ENCODE measurements around the gene ATP10A. TPM values are rescaled to one million over a fixed set of nuclear protein-coding genes. Genes with fewer than 3 reads are reported as not detected.

The ATP10A gene
- total RNA-seq, 1 experiment from 2014 or later: 1.3 TPM

DNA sequence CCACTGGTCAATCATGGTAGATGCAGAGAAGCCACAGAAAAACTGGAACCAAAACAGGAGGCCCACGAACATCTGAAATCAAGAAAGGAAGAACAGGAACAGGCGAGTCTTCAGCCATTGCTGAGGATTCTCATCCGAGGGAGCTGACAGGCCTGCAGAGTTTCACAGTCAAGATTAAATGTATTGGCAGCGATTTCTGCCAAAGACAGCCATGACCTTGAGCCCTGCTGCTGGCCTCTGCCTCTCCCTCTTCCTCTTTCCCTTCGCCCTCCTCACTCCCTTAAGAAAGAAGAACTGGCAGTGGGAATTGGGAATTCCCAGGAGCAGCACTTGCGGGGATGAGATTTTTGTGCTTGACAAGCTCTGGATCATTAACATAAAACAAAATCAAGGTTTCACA is 179.7 kb downstream of the ATP10A start:
- DNase-seq (ENCODE audit: low spot score): no peak

DNA sequence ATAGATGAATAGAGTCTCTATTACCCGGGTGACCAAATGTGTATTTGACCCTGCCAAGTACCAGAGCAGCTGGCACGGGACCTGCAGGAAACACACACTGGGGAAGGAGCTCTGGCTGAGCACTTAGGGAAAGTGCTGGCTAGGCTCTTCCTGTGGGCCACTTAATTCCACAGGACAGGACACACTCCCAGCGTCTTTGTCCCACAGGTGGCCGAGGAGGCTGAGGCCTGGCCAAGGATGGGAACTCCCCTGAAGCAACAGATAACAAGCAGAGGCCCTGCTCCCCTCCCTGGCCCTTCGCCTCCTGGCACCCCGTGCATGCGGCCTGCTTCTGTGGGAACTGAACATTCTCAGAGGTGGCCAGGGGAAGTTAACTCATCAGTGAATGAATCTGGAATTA is 180.8 kb downstream of the ATP10A start:
- DNase-seq (ENCODE audit: low spot score): no peak

DNA sequence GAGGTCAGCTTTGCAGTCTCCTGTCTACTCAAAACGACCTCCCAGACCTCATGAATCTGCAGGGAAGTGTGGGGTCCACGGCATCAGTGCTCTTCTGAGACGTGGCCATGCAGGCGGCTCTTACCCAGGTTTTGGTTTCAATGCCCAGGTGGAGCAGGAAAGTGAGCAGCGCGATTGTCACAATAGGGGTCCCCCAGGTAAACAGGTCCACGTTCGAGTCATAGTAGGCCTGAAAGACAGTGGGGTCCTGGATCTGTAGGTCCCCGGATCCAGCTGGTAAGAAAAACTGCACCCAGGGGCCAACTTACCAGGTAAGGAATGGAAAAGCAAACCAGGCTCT is 182.5 kb downstream of the ATP10A start:
- no peak for DNase-seq (ENCODE audit: low spot score)

DNA sequence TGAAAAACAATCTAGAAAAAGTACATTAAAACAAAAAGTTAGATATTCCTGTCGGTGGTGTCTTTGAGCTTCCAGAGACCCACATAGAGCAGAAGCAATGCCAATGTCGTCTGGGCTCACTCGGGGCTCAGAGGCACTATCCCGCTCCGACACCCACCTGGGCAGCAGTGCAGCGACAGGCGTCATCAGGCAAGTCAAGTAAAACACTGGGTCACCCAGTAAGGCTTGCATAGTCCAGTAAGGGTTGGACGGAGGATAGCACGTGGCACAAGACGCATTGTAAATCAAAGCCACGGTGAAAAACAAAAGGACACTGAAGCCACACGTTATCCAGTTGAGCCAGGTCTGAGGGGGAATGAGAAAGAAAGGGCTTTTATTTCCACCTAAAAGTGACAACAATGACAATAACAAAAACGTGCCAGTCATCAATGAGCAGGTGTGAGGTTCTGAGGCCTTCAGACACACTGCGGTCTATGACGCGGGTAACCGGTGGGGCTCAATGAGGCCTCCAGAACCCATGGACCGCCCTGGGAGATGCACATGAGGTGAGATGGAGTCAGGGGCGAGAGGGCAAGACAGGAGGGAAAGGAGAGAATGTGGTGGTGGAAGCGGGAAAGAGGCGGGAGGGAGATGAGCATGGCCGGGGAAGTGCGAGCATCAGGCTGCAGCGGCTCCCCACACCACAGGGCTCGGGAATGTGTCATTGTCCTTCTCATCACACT is 183.0 kb downstream of the ATP10A start:
- no peak for DNase-seq (ENCODE audit: low spot score)

DNA sequence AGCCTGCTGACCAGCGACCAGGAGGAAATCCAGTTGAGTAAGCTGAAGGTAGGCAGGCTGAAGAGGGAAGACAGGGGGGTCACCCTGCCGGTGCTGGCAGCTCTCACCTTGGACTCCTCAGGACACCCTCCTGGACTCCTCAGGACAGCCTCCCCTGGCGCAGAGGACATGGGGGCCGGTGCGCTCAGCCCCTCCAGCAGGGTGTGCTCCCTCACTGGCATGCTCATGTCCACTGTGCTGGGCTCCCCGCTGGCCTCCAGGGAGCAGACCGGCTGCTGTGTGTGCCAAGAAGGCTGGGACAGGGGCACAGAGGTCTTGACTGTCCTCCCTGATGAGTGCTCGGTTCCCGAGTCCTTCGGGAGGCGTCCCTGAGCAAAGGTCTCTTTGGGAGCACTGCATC is 183.6 kb downstream of the ATP10A start:
- DNase-seq (ENCODE audit: low spot score): no peak

DNA sequence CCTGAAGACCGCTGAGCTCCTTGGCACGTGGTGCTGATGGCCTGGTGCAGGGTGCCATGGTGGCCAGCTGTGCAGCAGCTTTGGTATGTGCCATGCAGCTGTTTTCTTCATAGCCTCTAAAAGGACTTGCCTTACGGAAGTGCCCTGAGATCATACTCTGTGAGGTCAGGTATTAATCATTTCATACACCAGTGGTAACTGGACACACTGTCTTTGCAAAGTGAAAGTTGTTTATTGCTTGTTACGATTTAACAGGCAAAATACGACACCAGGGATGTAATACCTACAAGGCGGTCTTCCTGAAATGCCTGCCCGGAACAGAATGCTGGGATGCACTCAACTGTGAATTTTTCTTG is 184.6 kb downstream of the ATP10A start:
- no peak for DNase-seq (ENCODE audit: low spot score)

DNA sequence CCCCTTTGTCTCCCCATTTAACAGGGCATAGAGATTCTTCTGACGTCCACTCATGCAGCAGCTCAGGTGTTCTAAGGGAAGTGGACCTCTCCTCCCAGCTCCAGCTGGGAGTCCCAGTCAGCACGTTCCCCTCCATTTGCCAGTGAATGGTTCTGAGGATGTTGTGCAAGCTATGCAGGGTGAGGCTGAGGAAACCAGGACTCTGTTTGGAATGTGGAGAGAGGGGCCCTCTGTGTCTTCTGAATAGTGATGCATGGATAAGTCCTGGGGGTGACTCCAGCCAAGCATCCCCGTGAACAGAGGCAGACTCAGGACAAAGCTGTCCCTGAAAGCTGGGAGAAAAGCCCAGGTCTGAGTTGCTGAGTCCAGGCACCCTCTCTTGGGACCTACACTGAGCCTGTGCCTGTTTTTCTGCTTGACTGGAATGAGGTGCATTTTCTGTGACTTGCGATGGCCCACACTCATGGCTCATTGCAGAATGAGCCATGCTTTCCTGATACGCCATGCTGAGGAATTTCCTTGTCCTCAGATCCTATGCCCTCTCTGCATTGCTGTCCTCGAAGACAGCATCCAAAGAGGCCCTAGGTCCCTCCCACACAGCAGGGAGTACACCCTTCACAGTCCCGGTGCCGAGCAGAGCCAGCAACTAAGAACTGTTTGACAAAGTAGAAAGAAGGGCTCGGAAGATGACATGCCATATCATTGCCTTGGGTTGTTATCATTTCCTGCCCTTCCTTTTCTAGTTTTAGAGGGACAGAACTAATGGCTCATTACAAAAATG is 185.2 kb downstream of the ATP10A start:
- no peak for DNase-seq (ENCODE audit: low spot score)

DNA sequence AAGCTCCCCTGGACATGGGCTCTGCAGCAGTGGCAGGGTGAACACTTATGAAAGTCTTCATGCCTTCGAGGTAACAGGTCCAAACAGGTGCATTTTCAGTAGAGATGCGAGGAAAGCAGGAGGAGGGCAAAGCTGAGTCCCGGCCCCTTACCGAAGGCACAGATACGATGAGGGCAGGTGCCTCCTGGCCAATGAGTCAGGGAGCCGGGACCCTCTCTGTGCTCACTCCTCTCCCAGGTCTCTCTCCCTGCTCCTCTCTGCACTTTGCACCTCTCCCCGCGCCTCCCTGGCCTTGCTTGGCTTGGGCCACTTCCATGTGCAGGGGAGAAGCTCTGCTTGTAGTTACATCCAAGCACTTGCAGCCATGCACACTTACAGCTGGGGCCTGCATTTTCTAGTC is 187.1 kb downstream of the ATP10A start:
- no peak for DNase-seq (ENCODE audit: low spot score)

DNA sequence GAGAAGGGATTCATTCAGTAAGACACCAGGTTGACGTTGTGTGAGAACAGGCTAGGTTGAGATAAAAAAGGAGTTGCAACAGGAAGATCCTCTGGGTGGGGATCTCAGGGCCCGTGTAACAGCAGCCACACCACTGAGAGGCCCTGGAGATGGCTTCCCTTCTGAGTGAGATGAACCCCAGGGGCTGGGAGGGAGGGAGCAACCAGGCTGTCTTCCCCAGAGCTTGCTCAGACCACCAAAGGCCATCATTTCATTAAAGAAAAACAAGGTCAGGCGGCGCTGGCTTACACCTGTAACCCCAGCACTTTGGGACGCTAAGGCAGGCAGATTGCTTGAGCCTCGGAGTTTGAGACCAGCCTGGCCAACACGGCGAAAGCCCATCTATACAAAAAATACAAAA is 187.7 kb downstream of the ATP10A start:
- no peak for DNase-seq (ENCODE audit: low spot score)

DNA sequence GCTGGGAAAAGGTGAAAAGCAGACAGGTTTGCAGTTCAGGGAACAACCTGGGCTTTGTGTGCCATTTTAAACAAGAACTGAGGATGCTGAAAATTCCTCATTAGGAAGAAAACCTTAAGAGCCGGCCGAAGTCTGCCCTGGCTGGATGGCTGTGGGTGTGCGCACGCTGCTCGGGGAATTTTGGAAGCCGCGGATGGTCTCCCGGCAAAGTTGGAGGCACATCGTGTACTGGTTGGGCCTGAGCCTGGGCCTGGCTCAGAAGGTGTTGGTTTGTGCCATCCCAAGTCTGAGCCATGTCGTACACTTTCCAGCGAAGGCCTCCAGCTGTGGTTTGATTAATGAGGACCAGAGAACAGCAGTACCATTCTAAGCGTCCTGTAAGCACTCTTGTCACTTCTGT is 188.2 kb downstream of the ATP10A start:
- no peak for DNase-seq (ENCODE audit: low spot score)

DNA sequence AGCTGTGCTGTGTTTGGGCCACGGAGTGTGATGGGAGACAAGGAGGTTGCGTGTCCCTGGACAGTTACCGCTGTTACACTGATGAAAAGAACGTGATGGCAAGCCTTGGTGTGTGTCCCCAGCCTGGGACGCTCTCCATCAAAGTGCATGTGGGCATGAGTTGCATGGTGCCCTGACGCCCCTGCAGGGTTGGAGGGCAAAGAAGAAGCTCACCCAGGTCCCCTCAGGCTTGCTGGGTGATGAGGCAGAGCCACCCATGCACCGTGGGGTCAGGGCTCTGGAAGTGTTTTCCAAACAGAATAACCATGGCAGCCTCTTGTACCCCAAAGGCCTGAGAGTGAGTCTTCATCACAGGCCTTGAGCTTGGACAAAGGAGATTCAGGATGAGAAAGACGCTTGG is 189.2 kb downstream of the ATP10A start:
- DNase-seq (ENCODE audit: low spot score): no peak

DNA sequence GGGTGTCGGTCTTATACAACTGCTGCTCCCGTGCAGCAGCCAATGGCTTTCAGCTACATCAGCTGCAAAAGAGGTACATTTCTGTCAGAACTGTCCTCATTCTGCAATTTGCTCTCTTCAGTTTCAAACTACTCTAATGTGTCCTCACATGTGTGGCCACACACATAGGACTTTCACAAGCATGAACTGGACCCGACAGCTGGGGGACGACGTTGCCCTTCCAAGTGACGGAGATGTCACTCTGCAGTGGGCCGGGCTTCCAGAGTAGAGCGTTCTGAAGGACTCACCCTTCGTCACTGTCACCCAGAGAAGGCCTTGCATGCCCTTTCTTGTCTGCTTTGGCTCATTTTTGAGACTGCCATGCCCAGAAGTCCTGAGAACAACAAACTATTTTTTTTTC is 189.8 kb downstream of the ATP10A start:
- DNase-seq (ENCODE audit: low spot score): no peak

DNA sequence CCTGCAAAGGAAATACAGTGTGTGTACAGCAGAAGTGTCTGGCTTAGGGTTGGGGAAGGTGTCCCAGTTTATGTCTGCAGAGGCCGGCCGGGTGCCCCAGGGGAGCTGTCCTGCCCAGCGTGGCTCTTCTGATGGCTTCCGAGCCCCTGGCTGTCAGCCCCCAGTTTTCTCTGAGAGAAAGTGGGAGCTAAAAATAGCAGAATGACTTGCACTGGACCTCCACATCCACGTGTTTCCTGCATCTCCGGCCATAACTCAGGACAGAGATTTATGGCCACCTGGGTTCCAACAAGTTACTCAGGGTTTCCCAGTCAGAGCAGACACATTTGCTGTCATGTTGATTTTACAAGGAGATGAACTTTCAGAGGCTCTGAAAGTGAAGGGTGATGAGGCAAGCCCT is 192.0 kb downstream of the ATP10A start:
- DNase-seq (ENCODE audit: low spot score): no peak

DNA sequence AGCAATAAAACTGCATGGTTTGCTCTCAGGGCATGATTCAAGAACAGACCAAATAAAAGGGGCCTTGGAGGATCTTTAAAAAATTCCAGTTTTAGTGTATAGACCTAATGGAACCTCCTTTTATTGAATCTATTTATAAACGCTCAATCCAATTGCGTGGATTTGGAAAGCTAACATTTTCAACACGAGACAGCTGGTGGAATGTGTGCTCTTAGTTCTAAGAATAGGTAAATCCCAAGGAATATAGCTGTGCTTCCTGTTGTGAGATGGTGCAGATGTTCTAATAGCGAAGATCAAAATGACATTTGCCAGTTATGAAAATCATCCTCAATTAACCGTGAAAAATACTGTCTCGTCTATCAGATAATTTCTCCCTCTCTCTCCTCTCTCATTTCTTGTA is 192.5 kb downstream of the ATP10A start:
- DNase-seq (ENCODE audit: low spot score): no peak

DNA sequence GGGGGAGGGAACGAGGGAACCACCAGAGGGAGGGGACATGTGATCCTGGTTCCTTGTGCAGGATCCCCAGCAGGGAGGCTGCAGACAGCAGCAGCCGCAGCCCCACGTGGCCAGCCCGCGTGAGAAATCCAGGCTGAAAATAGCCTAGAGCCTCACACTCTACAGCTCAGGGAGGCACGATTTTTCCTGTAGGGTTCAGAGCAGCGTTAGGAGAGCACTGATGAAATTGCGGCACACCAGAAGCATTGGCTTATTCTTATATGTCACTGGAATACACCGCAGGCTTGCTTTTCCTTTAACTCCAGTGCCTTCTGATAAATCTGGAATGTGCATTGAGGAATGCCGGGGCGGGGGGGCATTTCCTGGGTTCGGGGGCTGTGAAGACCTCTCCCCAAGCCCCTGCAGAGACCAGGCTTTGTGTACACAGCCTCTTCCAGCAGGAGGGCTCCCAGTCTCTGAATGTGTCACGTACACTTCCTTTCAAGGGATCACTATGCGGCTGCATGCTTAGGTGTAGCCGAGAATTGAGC is 193.0 kb downstream of the ATP10A start:
- peak; percentile 40 for DNase-seq (ENCODE audit: low spot score)

DNA sequence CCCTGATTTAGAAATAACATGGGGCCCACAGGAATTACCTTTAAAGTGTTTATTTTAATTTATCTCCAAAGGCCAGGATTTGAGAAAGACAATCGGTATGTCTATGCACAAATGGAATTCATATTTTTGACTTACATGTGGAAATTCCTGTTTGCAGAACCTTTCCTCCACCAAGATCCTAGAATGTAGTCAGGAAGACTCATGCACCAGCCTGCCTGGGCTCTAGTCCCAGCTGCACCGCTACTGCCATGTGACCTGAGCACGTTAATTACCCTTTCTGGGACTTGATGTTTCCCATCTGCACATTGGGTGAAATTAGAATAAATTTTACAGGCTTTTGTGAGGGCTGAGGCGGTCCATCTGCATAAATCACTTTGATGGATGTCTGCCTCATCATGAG is 194.2 kb downstream of the ATP10A start:
- no peak for DNase-seq (ENCODE audit: low spot score)

DNA sequence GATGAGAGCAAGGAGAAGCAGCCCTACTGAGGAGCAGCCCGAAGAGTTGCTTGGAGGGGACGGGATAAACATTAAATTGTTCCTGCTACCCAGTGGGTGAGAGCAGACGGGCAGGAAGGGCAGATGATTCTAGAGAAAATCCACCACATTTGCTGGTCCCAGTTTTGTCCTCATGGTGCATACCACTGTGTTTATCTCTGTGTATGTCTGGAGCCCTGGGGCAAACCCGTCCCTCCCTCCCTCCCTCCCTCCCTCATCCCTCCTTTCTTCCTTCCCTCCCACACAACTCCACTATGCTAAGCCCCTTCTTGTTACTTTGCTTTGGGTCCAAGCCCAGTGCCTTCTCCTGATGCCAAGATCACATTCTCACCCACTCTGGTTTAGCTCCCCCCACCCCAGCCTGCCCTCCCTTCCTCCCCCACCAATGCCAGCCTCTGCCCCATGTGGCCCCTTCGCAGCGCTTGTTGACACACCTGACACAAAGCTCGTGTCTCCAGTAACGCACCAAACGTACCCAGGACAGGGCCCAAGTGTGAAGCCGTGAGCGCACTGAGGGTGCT is 194.8 kb downstream of the ATP10A start:
- no peak for DNase-seq (ENCODE audit: low spot score)

DNA sequence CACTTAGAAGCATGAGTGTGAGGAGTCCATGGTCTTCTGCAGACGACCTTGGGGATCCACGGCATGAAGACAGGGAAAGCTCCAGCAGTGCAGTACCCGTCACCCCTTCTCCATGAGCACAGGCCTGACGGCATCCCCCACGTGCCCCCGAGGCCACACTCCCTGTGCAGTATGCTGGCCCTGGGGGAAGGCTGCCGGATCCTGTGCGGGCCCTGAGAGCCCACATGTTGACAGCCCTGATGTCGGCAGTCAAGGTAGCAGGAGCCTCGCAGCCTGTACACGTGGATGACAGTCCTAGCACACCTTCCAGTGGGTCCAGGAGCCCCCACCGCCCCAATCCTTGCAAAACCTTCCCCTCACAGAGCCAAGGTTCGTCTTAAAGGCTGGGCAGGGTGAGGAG is 195.3 kb downstream of the ATP10A start:
- no peak for DNase-seq (ENCODE audit: low spot score)

DNA sequence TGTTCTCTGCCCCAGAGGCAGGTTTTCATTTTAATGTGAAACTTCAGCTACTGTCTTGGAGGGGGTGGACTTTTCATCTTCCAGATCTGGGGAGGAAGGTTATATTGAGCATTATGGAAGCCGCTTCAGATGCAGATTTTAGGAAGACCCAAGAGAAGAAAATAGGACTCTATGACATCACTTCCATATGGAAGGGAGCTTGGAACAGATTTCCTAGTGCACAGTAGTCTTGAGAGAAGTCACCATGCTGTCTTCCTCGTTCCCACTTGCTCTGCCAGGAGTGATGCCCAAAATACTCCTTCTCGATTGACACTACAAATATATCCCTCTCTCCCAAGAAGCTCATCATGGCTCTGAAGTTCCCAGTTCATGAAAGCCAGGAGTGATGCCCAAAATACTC is 197.2 kb downstream of the ATP10A start:
- DNase-seq (ENCODE audit: low spot score): no peak

DNA sequence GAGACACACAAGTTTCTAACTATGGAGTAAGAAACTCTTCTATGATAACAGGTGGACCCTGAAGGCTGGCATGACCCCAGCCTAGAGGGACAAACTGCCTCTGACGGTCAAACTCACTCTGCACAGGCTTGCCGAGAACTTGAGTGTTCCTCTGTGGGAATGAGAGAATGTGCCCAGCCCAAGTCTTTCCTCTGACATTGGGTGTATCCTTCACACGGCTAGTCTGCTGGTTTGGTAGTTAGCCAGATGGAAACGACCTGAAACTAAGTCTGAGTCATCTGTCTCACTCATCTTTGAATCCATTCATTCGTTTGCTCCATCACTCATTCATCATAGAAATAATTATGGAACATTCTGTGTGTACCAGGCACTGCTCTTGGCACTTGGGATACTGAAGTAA is 198.4 kb downstream of the ATP10A start:
- no peak for DNase-seq (ENCODE audit: low spot score)

DNA sequence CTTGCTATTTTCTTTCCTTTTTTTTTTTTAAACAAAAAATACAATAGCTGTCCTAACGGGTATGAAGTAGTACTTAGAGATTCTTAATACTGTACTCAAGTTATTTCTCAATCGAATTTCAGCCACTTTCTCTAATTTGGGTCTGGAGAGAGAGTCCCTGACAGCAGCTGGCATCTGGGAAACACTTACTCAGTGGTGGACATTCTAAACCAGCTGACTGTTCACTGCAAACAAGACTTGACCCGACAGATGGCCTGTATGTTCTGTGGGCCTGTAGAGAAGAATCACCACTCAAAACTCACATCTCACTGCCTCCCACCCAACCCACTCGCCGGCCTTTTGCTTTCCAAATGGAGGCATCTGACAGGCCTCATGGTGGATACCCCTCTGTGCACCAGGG is 199.6 kb downstream of the ATP10A start:
- no peak for DNase-seq (ENCODE audit: low spot score)

DNA sequence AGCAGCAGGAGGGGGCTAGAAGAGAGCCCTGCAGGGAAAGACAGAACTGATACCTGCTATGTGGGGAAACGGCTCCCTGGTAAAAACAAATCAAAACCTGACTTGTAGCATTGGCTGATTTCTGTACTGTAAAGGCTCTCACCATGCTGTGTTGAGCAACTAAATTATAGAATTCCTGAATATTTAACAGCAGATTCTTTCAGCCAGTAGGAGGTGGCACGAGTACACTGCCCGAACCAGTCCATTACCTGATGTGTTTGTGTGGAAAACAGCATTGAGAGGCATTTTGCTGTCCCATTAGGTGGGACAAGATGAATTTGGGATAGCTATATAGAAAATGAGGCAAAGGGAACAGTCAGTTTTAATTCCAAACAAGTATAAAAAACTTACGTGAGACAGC is 201.2 kb downstream of the ATP10A start:
- DNase-seq (ENCODE audit: low spot score): no peak

DNA sequence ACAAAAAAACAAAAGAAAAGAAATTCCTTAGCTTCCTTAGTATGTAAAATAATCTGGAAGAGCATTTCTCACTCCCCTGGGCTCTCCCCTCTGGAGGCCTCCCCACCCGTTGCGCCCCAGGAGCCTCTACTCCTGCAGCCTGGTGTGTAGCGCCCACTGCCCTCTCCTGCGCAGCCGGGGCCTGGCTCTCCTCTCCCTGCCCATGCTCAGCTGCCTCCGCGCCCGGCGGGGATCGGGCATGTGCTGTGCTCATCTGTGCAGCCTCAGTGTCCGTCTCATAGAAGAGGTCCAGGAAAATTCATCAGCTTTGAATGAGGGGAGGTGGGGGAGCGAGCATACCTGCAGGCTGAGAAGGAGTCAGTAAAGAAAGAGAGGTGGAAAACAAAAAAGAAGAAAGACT is 203.9 kb downstream of the ATP10A start:
- no peak for DNase-seq (ENCODE audit: low spot score)

Data from H4 (cell line).